H7 (cell line): ENCODE data around the gene NF2. TPM values are rescaled to one million over a fixed set of nuclear protein-coding genes. Genes with fewer than 3 reads are reported as not detected.

Experiments
- total RNA-seq: library from RNA; depleted of rRNA; stranded (reverse); fragments of >200 nt; shearing (Covaris generic); gene quantifications from 2 replicates; pipeline ENCODE4 v1.2.3, GENCODE V29; 2014; rRNA removed

The NF2 gene
- total RNA-seq, 1 experiment from 2014 or later, result 52.0 TPM

Other genes starting within 250 kb of the NF2 start
- 119 and 121 TPM in 2 replicates for gene AP1B1, start 215.1 kb upstream of the NF2 start, total RNA-seq
- 0.42 TPM in 1 of 2 replicates, not detected in the other for gene RFPL1, start 165.1 kb upstream of the NF2 start, total RNA-seq
- gene NEFH, start 123.4 kb upstream of the NF2 start, total RNA-seq, result 1.0 and 2.0 TPM in 2 replicates
- gene THOC5, start 49.9 kb upstream of the NF2 start, total RNA-seq, result 35.7 and 58.1 TPM in 2 replicates
- 295 and 354 TPM in 2 replicates for gene NIPSNAP1, start 22.5 kb upstream of the NF2 start, total RNA-seq
- gene CABP7, start 116.4 kb downstream of the NF2 start, total RNA-seq, result 0.11 TPM in 1 of 2 replicates, not detected in the other
- gene ZMAT5, start 163.4 kb downstream of the NF2 start, total RNA-seq, result 35.6 and 38.5 TPM in 2 replicates
- 108 and 170 TPM in 2 replicates for gene UQCR10, start 163.7 kb downstream of the NF2 start, total RNA-seq
- gene ASCC2, start 234.6 kb downstream of the NF2 start, total RNA-seq, result 26.7 and 27.2 TPM in 2 replicates